Tibial artery (tissue), 4 donors: ENCODE results near the gene NTRK3.

Experiments used
- DNase-seq, 2 donors: peaks; one replicate each; pipeline ENCODE4 v3.0.0-alpha.2; 2019
- H3K27ac ChIP-seq, 2 donors: fragments of 200-600 bp; sonication (generic) in 1 of 2; 1 replicate in 1 of 2; 2 replicates in 1 of 2; pipeline ENCODE4 v1.5.1; 2018 to 2019; ENCODE audit warnings: mild to moderate bottlenecking in 1 of 2
- H3K27me3 ChIP-seq, 2 donors: fragments of 200-600 bp; sonication (generic) in 1 of 2; one replicate each; pipeline versions ENCODE4 v1.5.1 to v1.6.0; 2016 to 2019
- H3K36me3 ChIP-seq, 3 donors: fragments of 200-600 bp; sonication (generic) in 2 of 3; one replicate each; pipeline ENCODE4 v1.5.1; 2016 to 2019; ENCODE audit warnings: mild to moderate bottlenecking in 2 of 3
- H3K4me1 ChIP-seq, 4 donors: fragments of 200-600 bp; sonication (generic) in 2 of 4; 1 replicate in 3 of 4; 2 replicates in 1 of 4; pipeline ENCODE4 v1.5.1; 2016 to 2019
- H3K4me3 ChIP-seq, 2 donors: fragments of 200-600 bp; sonication (generic) in 1 of 2; 1 replicate in 1 of 2; 2 replicates in 1 of 2; pipeline ENCODE4 v1.5.1; 2018 to 2019; ENCODE audit warnings: mild to moderate bottlenecking in 2 of 2
- H3K9me3 ChIP-seq, 3 donors: fragments of 200-600 bp; sonication (generic) in 1 of 3; one replicate each; pipeline ENCODE4 v1.5.1; 2016 to 2019
- intact Hi-C: fragments of 100-400 bp; cut with DNase I; formaldehyde crosslinking; loops from one replicate; pipeline ENCODE4 v1.15.0; 2023; ENCODE audit warnings: low total_unique reads
- TF ChIP-seq, protein P1 (sequence below), 2 experiments: fragments of 200-600 bp in 1 of 2; fragments of 450-650 bp in 1 of 2; IDR thresholded peaks; one replicate each; pipeline ENCODE4 v1.5.1; 2017 to 2019; ENCODE audit warnings: antibody characterized with exemption in 2 of 2, mild to moderate bottlenecking in 1 of 2, moderate library complexity in 1 of 2

The NTRK3 gene

DNA sequence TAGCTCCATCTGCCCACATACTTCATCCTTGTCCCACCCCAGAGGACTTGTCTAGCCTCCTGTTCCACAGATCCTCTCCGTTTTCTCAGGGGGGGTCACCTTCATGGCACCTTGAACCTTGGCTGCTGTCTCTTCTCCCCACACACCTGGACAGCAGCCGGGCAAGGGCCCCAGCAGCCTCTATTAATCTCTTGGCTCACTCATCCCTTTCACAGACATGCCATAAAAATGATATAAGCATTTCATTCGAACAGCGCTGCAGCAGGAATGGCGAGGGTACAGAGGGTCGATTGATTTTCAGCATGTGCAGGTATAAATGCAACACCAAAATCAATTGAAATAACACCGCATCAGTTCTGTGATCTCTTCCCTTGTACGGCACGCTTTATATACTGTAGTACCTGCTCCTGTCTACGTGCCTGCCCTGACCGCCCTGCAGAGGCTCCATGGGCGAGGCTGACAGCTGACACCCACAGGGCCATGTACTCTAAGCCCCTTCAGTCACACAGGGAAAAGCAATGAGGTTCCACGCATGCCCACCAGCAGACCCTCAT, 209.9 kb downstream of the NTRK3 start:
- H3K27me3 ChIP-seq, result no peaks in the 10 kb centered on the region
- H3K9me3 ChIP-seq, result no peaks in the 10 kb centered on the region
- peaks cover 0 to 27% (median 5%) of the 10 kb centered on the region in 4 donors for H3K4me1 ChIP-seq
- intact Hi-C loops, result no loop called here
- no peak for DNase-seq
- H3K4me3 ChIP-seq, result no peak overlapping the region
- H3K27ac ChIP-seq, result no peak overlapping the region
- H3K36me3 ChIP-seq, result no peaks in the 10 kb centered on the region
- TF ChIP-seq, protein P1, sequence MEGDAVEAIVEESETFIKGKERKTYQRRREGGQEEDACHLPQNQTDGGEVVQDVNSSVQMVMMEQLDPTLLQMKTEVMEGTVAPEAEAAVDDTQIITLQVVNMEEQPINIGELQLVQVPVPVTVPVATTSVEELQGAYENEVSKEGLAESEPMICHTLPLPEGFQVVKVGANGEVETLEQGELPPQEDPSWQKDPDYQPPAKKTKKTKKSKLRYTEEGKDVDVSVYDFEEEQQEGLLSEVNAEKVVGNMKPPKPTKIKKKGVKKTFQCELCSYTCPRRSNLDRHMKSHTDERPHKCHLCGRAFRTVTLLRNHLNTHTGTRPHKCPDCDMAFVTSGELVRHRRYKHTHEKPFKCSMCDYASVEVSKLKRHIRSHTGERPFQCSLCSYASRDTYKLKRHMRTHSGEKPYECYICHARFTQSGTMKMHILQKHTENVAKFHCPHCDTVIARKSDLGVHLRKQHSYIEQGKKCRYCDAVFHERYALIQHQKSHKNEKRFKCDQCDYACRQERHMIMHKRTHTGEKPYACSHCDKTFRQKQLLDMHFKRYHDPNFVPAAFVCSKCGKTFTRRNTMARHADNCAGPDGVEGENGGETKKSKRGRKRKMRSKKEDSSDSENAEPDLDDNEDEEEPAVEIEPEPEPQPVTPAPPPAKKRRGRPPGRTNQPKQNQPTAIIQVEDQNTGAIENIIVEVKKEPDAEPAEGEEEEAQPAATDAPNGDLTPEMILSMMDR (IDR thresholded peaks at IDR 0.05), result no peak

DNA sequence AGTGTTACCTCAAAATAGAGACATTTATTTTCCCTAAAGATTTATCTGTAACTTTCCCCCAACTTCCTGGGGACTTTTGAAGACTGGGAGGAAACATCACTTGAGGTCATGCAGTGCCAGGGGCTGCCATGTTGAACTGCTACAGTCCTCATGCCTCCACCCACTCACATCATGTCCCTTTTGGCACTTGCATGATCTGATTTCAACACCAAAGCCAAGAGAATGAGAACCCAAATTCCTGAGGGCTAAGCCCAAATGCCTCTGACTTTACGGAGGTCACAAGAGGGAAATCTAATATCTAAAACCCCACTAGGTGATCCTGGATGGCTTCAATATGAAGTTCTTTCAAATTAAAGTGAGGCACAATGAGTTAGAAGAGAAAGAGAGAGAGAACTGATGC, 213.1 kb downstream of the NTRK3 start:
- DNase-seq, result no peak
- intact Hi-C loops, result no loop called here
- Histone ChIP-seq H3K27ac (no peak overlapping the region), H3K36me3 (no peaks in the 10 kb centered on the region), H3K27me3 (no peaks in the 10 kb centered on the region), H3K4me1 (peaks cover 0 to 14% (median 7%) of the 10 kb centered on the region in 4 donors), H3K9me3 (no peaks in the 10 kb centered on the region), H3K4me3 (no peak overlapping the region)
- TF ChIP-seq, protein P1 (IDR thresholded peaks at IDR 0.05), result no peak

DNA sequence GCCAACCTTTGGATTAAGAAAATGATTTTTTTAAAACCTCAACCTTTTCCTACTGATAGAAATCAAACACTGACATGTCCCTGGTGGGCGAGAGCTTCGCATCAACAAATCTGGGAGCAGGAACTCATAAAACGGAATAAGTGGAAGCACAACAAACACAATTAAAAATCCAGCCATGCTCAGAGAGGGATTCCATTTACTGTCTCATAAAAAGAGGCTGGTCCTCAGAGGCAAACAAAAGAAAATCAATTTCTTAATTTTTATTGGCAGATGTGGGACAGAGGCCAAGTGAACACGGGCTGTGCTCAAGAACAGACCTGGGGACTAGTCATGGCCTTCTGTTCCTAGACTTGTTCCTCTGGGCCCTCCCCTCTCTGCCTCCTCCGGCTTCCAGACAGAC, 214.5 kb downstream of the NTRK3 start:
- intact Hi-C loops, result no loop called here
- no peak for DNase-seq
- H3K36me3 ChIP-seq, result no peaks in the 10 kb centered on the region
- H3K9me3 ChIP-seq, result no peaks in the 10 kb centered on the region
- no peak overlapping the region for H3K27ac ChIP-seq
- peaks cover 0 to 18% (median 7%) of the 10 kb centered on the region in 4 donors for H3K4me1 ChIP-seq
- TF ChIP-seq, protein P1 (IDR thresholded peaks at IDR 0.05), result no peak
- no peak overlapping the region for H3K4me3 ChIP-seq
- H3K27me3 ChIP-seq, result no peaks in the 10 kb centered on the region

DNA sequence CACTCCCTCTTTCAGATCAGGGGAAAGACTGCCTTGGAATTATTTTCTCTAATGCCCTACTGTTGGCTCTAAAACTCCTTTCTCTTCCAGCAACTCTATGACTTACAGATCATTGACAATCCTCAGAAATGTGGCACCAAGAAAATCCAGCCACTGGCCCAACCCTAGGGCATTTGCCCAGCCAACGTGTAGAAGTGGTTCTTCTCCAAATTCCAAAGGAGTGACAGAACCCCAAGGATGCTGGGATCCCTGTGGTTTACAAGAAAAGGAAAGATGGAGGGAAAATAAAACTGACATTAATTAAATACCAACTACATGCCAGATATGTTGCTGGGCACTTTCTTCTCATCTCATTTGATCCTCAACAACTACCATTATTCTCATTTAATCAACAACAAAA, 216.0 kb downstream of the NTRK3 start:
- Histone ChIP-seq H3K27me3 (no peaks in the 10 kb centered on the region), H3K9me3 (no peaks in the 10 kb centered on the region), H3K4me3 (no peak overlapping the region), H3K4me1 (peaks cover 0 to 19% (median 7%) of the 10 kb centered on the region in 4 donors), H3K27ac (no peak overlapping the region), H3K36me3 (no peaks in the 10 kb centered on the region)
- TF ChIP-seq, protein P1 (IDR thresholded peaks at IDR 0.05), result no peak
- DNase-seq, result no peak
- intact Hi-C loops, result no loop called here

DNA sequence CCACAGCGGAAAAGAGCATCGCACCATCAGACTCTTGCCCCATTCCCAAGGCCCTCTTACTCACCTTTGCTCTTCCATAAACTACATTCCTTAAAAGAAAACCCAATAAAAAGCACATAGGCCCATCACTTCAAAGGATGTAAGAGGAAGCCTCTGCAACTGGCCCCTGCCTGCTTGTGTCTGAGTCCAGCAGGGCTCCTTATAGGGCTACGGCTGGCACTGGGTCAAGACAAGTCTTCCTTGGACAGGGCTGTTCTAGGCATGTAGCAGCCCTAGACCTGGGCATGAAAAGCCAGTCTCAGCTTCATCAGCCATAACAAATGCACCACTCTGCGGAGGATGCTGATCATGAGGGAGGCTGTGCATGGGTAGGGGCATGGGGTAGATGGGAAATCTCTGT, 218.3 kb downstream of the NTRK3 start:
- Histone ChIP-seq H3K36me3 (no peaks in the 10 kb centered on the region), H3K4me1 (peaks cover 0 to 22% (median 6%) of the 10 kb centered on the region in 4 donors), H3K9me3 (no peaks in the 10 kb centered on the region), H3K27ac (no peak overlapping the region), H3K4me3 (no peak overlapping the region), H3K27me3 (no peaks in the 10 kb centered on the region)
- no peak for DNase-seq
- TF ChIP-seq, protein P1 (IDR thresholded peaks at IDR 0.05), result no peak
- intact Hi-C loops, result no loop called here
